GM19023 (cell line): ENCODE data around the gene AGBL2.
"Not testable (repeated sequence)": the region's sequence is repeated elsewhere in the genome, so short reads cannot be mapped to it uniquely, and the experiment has no call there.

Experiments used
- ATAC-seq: cut with Tn5 transposase; IDR thresholded peaks from one replicate; pipeline ENCODE4 v1.9.1; 2021; ENCODE audit warnings: mild to moderate bottlenecking, moderate library complexity; ENCODE audit not compliant: unreplicated experiment

The AGBL2 gene

DNA sequence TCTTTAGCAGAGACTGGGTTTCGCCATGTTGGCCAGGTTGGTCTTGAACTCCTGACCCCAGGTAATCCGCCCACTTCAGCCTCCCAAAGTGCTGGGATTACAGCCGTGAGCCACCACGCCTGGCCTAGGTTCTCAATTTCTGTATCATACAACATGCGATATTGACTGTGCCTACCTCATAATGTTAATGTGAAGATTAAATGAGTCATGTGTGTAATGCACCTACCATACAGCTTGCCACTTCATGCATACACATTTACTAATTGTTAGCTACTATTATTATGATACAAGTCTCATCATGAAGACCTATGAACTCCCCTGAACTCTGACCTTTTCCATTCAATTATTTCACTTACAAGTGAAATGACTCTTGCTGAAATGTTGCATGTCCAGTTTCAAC is 25.7 kb downstream of the AGBL2 start:
- no peak for ATAC-seq

DNA sequence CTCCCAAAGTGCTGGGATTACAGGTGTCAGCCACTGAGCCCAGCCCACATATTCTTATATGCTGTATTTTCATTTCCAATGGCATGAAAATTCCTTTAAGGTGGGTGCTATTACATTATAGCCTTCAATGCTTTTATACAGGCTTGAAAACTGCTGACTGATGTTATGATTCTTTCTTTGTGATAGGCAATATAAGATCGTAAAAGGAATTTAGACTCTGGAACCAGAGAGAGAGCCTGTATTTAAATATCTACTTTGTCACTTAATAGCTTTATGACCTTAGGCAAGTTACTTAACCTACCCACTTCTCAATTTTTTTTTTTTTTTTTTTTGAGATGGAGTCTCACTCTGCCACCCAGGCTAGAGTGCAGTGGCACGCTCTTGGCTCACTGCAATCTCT is 26.2 kb downstream of the AGBL2 start:
- ATAC-seq, result no peak

DNA sequence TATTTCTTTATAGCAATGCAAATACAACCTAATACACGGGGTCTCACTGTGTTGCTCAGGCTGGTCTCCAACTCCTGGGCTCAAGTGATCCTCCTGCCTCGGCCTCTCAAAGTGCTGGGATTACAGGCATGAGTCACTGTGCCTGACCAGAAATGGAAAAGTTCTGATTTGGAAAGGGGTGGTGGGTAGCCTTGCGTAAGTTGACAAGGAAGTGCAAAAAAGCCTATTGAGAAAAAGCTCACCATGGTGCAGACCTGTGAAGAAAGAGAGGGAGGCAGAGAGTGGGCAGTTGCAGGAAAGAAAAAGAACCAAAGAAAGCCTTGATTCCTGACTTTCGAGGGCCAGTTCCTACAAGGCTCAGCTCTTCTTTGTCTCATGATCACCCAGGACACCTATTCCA is 27.1 kb downstream of the AGBL2 start:
- no peak for ATAC-seq

DNA sequence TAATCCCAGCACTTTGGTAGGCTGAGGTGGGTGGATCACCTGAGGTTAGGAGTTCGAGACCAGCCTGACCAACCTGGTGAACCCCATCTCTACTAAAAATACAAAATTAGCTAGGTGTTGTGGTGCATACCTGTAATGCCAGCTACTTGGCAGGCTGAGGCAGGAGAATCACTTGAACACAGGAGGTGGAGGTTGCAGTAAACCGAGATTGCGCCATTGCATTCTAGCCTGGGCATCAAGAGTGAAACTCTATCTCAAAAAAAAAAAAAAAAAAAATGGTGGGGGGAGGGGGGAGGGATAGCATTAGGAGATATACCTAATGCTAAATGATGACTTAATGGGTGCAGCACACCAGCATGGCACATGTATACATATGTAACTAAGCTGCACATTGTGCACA is 28.5 kb downstream of the AGBL2 start:
- not testable (repeated sequence) for ATAC-seq

DNA sequence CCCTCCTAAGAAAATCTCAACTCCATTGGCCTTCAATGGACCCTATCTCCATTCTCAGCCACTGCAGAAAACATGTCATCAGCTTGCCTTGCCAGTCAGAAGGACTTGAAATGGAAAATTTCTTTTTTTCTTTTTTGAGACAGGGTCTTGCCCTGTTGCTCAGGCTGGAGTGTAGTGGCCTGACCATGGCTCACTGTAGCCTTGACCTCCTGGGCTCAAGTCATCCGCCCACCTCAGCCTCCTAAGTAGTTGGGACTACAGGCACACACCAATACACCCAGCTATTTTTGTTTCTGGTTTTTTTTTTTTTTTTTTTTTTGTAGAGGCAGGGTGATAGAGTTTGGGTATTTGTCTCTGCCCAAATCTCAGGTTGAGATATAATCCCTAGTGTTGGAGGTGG is 29.0 kb downstream of the AGBL2 start:
- no peak for ATAC-seq

DNA sequence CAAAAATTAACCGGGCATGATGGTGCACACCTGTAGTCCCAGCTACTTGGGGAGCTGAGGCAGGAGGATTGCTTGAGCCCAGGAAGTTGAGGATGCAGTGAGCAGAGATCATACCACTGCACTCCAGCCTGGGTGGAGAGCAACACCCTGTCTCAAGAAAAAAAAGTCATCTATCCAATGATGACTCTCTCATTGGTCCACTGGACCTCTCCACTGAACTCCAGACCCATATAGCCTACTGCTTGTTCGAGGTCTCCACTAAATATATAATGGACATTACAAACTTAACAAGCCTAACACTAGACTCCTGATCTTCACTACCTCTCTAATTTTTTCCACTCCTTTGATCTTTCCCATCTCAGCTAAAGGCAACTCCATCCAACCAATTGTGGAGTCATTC is 39.3 kb downstream of the AGBL2 start:
- no peak for ATAC-seq

DNA sequence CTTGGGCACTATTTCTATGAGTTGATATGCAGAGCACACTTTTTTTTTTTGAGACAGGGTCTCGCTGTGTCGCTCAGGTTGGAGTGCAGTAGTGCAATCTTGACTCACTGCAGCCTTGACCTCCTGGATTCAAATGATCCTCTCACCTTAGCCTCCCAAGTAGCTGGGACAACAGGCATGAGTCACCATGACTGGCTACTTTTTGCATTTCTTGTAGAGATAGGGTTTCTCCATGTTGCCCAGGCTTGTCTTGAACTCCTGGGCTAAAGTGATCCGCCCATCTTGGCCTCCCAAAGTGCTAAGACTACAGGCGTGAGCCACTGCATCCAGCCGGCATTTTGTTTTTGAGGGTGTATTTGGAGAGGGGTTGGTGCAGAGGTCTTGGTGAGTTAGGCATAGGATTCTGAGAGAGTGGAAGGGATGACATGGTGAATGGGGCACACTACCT is 42.9 kb downstream of the AGBL2 start:
- ATAC-seq, result no peak

DNA sequence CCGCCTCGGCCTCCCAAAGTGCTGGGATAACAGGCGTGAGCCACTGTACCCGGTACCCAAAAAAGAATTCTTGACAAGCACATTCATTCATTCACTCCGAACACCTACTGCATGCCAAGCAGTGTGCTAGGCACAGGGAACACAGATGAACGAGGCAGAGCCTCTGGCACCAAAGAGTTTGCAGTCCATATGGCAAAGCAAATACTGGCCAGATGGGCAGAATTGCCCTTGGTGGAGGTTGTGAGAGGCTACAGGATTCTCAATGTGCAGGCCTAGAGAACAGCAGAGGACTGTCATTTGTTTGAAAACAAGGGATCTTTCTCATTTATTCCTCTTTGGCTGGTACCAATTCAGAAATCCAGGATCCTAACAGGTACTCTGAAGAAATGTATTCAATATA is 45.3 kb downstream of the AGBL2 start:
- no peak for ATAC-seq

DNA sequence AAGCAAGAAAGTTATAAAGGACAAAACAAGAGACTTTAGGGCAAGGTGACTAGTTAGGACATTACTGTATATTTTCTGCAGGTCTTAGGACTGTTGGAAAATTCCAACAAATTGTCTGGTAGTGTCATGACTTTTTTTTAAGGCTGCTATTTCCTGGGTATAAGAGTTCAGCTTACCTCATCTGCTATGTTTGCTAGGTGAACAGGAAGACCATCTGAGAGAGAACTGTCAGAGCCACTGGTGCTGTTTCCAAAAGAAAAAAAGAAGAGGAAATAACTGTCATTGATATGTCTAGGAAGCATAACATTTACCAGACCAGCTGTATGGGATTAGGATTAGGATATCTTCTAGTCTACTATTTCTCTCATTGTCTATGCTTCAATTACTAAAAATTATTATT is 46.5 kb downstream of the AGBL2 start:
- ATAC-seq, result no peak

DNA sequence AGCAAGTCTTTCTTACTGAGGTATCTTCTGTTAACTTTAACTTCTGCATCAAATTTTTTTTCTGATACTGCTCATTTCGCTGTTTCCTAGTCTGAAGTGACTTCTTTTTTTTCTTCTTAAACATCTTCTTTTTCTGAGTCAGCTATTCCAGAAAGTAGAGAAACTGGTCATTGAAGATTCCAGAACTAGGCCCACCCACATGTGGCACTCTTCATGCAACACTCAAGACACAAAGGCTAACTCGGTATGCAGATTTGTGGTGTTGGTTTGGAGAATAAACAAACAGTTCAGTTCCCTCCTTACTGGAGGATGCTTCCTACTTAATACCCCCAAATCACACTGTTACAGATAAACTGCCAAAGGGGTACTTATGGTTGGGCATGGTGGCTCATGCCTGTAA is 47.6 kb downstream of the AGBL2 start:
- no peak for ATAC-seq

DNA sequence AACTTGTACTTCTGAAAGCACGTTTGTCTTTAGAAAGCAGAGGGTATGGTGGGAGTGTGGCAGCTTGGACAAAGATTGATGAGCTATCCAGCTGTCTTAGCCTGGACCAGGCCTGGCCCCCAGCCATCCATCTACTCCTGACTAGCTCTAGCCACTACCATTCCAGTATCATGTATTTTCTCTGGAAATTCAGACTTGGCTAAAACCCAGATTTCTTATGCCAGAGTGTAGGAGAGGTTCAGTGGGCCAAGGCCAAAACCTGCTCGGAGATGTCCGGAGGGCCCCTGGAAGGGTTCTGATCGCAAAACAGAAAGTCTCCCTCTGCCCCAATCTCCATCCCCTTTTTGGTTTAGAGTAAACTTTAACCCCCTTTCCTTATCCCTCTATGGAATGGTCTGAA is 48.0 kb downstream of the AGBL2 start:
- no peak for ATAC-seq

DNA sequence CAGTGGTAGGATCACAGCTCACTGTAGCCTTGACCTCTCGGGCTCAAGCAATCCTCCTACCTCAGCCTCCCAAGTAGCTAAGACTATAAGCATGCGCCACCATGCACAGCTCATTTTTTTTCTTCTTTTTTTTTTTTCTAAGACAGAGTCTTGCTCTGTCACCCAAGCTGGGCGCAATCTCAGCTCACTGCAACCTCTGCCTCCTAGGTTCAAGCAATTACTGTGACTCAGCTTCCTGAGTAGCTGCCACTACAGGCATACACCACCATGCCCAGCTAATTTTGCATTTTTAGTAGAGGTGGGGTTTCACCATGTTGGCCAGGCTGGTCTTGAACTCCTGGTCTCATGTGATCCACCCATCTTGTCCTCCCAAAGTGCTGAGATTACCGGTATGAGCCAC is 50.2 kb downstream of the AGBL2 start:
- not testable (repeated sequence) for ATAC-seq

DNA sequence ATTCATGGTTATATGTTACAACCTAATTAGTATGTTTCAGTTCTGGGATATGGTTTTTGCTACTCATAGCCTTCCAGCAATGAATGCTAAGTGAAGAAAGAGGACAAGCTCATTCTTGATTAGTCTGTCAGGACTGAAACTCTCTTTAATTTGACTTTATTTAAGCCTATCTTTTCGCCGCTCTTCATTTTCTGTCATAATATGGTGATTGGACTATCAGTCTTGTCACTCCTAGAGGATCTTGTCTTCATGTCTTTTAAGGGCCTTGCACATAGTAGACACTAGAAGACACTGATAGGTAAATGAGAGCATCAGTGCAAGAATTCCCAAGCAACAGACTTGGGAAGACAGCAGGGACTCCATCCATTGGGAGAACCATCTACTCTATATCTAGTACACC is 53.9 kb downstream of the AGBL2 start:
- ATAC-seq, result no peak

DNA sequence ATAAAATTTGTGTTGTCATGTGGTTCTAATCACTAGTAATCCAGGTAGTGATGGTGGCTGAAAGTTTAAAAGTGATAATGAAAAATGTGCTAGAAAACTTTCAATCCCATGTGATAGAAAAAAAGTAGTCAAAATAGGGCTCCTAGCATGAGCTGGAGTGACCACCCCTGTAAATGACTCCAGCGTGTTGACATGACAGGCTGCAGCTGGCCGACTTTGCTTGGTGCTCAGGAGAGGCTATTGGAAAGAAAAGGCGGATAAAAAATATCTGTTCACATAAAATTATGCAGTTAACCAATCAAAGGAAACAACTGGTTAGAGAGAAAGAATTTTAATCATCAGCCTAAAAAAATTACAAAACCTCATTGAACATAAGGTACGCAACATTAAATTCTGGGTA is 55.9 kb downstream of the AGBL2 start:
- ATAC-seq, result no peak

DNA sequence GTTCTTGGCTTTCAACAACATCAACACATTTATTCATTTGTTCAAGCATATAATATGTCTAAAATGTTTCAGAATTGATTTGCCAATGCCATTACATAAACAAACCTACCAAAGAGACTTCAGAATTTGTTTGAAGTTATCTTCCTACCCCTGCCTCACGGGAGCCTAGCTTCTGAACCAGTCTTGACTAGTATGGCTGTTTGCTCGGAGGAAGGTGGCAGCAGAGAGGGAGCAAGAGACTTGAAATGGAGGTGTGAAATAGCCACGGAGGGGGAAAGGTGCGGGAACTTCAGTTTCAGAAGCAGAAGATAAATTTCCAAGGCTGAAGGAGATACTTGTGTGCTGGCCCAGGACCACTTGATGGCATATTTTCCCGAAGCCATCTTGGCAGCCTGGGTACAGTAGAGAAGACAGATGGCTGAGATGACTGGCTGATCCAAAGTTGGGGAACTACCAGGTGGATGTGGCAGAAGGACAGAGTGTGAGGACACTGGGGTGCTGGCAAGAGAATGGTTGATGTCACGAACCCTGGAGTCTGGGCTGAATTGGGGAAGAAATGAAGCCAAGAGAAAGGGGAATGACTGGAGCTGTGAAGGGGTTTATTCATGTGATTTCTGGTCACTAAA is 58.8 kb downstream of the AGBL2 start:
- ATAC-seq, result no peak

DNA sequence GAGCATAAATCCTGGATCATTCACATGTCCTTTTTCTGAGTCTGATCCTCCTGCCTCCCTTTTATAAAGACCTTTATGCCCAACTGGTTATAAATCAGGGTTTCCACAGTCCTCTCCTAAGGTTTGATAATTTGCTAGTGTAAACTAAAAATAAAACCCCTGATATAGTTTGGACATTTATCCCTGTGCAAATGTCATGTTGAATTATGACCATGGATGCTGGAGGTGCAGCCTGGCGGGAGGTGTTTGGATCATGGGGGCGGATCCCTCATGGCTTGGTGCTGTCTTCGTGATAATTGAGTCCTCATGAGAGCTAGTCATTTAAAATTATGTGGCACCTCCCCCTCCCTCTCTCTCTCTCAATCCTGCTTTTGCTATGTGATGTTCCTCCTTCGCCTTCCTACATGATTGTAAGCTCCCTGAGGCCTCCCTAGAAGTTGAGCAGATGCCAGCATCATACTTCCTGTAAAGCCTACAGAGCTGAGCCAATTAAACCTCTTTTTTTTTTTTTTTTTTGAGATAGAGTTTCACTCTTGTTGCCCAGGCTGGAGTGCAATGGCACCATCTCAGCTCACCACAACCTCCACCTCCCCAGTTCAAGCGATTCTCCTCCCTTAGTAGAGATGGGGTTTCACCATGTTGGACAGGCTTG is 63.2 kb downstream of the AGBL2 start:
- no peak for ATAC-seq

DNA sequence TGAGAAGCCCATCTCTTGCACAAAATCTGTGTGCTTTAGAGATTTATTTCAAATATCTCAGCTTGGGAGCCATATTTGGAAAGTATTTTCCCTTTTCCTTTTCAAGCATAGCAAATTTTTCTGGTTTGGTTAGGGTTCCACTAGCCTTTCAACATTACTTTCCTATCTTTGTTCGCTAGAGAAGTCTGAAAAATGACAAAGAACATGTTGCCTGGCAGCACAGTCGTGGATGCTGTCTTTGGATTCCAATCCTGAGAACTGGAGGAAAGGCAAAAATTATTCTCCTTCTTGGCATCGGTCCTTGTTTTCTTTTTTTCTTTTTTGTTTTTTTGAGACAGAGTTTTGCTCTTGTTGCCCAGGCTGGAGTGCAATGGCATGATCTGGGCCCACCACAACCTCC is 65.9 kb downstream of the AGBL2 start:
- no peak for ATAC-seq

DNA sequence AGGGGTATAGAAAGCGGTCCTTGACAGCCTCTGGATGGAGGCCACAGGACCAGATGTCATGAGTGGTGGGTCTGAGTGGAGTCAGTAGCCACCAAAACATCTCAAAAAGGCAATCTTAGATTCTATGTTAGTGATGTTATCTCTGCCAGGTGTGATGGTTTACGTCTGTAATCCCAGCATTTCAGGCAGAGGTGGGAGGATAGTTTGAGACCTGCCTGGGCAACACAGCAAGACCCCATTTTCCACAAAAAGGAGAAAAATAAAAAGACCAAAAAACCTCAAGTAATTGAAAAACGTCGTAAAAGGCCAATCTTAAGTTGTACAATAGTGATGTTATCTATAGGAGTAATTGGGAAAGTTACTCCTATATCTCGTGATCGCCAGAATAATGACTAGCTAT is 69.2 kb downstream of the AGBL2 start:
- no peak for ATAC-seq

DNA sequence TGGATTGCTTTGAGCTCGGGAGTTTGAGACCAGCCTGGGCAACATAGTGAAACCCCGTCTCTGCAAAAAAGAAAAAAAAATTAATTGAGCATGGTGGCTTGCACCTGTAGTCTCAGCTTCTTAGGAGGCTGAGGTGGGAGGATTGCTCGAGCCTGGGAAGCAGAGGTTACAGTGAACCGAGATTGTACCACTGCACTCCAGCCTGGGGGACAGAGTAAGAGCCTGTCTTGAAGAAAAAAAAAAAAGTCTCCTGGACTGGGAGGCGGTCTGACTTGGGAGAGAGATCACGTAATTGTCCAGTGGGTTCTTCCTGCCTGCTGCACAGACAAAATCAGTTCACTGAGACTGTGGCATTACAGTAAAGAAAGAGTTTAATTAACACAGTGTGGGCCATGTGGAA is 69.7 kb downstream of the AGBL2 start:
- ATAC-seq, result no peak

DNA sequence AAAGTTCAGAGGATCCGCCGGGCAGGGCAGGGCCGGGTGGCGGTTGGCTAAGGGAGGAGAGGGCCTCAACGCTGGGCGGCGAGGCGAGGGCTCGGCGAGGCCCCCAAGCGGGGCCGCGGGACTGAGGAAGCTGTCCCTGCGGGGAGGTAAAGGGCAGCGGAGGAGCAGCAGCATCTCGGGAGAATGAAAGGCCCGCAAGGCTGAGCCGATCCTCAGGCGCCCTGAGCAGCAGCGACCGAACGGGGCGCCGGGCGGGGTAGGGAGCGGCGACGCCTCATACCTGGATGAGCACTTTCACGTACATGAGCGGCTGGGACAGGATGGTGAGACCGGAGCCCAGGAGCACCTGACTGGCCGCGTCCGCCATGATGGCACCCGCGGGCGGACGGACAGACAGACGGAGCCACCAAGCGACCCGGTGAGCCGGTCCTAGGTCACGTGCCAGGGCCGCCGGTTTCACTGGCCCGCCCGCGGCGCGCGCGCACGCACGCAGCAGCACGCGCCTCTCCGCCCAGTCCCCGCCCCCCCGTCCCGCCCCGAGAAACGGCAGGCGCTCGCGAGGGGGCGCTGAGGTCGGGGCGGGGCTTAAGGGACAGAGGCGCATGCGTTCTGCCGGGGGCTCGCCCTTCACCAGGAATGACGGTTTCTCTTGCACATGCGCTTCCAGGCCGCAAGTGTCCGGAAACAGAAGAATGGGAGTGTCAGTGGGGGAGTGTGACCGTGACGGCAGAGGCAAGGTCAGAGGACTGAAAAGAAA is 72.9 kb downstream of the AGBL2 start, which contains the start of gene MTCH2:
MTCH2 (minus strand) TSS at position 461 of the 757 bp plus-strand sequence; CDS start at position 367, 94 bp downstream.
- ATAC-seq, result peak; percentile 90

DNA sequence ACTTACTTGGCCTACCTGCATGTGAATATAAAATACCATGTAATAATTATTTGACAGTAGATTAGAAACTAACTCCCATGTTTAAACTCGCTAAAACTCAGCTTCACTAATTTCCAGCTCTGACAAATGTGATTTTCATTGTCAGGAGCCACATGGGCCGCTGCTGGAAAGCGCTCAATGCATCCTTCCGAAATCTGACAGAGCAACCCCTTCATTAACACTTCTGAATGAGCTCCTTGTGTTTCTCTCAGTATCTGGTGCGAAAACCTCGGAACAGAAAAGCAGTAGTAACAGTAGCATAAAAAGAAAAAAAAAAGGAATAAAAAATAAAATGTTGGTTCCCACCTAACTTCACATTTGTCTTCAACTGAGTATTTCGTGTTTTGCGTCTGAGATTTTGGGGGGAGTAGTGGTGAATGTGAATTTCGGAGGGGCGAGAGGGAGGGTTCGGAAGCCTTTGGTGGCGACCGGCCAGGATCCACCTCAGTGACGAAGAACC is 73.5 kb downstream of the AGBL2 start:
- ATAC-seq, result no peak

DNA sequence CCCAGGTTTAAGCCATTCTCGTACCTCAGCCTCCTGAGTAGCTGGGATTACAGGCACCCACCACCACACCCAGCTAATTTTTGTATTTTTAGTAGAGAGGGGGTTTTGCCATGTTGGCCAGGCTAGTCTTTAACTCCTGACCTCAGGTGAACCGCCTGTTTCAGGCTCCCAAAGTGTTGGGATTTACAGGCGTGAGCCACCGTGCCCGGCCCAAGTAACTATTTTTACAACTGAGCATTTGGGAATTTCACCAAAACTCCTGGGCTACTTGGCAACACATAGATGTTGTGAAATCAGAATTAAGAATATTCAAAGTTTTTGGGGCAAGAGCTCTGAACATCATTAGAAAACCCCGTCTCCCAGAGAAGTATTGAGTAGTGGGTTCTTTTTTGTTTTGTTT is 74.7 kb downstream of the AGBL2 start:
- not testable (repeated sequence) for ATAC-seq
